HG03439 (cell line): Measurements from ENCODE around the gene IQSEC1.

ENCODE experiments used
- ATAC-seq: cut with Tn5 transposase; IDR thresholded peaks from one replicate; pipeline ENCODE4 v1.9.1; 2021; ENCODE audit warnings: mild to moderate bottlenecking, moderate library complexity; ENCODE audit not compliant: unreplicated experiment

The IQSEC1 gene

DNA sequence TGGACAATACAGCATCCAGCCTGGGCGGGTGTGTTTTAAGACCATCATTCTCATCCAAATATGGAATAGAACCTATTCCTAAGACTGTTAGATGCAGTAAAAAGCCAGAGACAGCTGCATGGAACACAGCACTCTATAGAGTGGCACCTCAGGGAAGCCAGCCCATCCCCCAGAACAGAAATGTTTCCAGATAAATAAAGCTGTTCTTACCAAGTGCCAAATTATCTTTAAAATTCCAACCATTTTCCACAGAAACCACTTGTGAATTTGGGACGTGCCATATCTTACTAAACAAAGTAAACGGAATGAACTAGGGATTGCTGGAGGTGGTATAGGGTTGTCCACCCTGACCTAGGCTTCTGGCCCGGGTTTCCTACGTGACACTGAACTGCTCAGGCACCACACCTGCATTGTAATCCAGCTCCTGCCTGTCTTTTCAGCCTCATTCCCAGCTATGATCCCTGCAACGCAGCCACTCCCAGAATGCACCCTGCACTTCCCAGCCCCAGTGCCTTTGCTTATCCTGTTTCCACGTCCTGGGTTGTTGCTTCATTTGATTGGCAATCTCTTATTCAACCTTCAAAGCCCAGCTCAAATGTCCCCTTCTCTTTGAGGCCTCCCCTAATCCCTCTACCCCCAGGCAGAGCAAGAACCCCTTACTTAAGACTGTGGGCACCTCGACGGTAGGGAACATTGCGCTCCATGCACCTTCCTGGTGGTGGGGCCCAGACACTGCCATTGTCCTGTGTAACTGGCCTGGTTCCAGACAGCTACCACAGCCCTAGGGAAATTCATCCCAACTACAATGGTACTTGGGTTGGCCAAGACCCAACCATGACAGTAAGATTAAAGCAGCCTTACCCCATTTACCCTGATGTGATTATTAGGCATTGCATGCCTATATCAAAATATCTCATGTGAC, 100.2 kb downstream of the IQSEC1 start:
- no peak for ATAC-seq

DNA sequence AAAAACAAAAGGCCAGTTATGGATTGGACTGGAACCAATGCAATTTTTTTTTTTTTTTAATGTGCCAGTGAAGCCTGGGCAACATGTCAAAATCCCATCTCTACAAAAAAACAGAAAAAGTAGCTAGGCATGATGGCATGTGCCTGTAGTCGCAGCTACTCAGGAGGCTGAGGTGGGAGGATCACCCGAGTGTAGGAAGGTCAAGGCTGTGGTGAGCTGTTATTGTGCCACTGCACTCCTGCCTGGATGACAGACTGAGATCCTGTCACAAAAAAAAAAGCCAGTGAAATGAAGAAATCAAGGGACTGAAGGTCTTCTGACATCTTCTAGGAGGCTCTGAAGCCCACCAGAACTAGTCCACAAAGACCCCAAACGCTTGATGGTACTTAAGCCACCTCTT, 101.2 kb downstream of the IQSEC1 start:
- no peak for ATAC-seq

DNA sequence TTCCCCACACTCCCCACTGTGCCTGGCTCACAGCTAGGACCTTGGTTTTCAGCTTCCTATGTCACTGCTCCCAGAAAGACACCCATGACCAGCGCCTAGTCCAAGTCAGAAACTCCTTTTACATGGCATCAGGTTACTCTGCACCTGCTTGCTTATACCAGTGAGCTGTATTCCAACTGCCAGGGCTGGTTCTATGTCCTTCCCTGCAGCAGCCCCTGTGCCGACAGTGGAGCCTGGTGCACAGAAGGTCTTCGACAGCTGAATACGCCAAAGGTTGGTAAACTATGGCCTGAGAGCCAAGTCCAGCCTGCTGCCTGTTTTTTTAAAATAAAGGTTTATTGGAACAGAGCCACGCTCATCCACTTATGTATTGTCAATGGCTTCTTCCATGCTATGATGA, 102.5 kb downstream of the IQSEC1 start:
- ATAC-seq = no peak

DNA sequence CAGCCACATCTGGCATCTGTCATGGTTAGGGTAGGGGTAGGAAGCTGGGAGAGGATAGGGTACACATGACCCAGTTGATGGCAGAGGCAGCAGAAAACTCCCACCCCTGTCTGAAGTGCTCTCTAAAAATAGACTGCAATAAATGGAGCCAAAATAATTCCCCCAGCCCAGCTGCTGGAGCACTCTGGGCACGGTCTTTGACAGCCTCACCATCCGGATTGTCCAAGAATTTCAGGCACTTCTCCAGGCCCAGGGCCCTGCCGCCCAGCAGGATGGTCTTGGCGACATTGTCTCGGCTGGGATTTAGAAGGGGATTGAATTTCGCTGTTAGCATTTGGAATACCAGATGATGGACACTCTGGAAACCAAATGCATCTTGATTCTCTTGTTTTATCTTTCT, 103.7 kb downstream of the IQSEC1 start:
- no peak for ATAC-seq

DNA sequence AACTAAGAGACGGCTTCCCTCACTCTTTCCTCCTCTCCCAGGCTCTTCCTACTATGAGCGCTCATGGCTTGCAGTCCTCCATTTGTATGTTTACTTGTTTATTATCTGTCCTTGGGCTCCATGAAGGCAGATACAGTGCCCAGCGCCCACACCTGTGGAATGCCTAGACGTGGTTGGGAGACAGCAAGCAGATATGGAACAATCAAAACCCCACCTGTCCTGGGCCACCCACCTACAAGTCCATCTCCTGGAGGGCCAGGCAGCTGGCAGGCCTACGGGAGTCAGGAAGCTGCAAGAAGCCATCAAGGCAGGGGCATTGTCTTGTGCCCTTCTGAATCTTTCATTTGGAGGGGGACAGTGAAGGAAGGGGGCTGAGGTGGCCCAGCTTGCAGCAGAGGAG, 104.7 kb downstream of the IQSEC1 start:
- no peak for ATAC-seq

DNA sequence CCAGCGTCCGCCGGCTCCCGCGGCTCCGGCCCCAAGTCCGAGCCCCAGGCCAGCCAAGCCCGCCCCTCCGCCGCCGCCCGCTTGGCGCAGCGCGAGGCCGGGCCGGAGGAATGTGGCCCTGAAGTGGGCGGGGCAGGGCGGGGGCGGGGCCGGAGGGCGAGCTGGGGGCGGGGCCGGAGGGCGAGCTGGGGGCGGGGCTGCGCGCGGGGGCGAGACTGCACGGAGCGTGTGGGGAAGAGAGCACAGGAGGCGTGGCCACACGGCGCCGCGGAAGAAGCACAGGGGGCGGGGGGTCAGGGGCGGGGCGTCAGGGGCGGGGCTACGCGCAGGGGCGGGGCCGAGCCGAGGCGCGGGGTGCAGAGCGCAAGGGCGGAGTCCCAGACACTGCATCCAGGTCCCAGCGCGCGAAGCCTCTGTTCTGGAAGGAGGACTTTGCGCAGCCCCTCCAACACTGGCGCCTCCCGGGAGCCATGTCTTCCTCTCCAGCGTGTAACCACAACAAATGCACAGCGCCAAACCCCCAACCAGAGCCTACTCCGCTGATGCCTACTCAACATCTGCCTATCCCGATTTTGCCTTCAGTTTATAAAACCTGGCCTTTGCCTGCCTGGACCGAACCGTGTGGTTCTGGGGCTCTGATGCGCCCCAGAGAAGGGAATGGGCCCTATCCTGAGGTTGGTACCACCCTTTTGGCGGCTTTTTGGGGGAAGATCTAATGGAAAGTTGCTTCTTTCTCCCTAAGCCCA, 105.5 kb downstream of the IQSEC1 start:
- ATAC-seq = peak; percentile 70

DNA sequence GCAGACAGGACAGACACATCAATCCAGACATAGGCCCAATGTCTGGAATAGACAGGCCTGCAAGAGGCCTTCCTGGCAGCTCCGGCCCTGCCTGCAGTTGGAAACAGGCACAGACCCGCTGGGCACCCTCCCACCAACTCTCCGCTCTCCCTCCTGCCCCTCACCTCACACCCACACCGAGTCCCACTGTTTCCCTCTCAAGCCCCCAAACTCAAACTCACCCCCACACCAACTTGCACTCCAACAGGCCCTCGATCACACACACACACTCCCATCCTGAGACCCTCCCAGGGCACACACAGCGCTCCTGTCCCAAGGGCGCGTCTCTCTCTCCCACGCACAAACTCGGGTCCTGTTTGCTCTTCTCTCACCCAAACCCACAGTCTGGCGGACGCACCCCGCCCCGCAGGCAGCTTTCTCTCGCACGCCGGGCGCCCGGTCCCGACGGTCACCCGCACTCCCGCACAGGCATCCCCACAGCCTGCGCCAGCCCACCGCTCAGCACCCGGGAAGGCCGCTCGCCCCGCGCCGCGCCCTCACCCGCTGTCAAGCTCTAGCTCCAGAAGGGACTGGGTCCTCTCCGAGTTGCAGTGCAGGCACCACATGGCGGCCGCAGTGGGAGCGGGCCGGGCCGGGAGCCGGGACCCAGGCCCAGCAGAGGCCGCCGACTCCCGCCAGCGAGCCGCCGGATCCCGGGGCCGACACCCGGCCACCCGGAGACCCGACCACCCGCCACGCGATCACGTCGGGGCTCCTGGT, 106.2 kb downstream of the IQSEC1 start:
- no peak for ATAC-seq

DNA sequence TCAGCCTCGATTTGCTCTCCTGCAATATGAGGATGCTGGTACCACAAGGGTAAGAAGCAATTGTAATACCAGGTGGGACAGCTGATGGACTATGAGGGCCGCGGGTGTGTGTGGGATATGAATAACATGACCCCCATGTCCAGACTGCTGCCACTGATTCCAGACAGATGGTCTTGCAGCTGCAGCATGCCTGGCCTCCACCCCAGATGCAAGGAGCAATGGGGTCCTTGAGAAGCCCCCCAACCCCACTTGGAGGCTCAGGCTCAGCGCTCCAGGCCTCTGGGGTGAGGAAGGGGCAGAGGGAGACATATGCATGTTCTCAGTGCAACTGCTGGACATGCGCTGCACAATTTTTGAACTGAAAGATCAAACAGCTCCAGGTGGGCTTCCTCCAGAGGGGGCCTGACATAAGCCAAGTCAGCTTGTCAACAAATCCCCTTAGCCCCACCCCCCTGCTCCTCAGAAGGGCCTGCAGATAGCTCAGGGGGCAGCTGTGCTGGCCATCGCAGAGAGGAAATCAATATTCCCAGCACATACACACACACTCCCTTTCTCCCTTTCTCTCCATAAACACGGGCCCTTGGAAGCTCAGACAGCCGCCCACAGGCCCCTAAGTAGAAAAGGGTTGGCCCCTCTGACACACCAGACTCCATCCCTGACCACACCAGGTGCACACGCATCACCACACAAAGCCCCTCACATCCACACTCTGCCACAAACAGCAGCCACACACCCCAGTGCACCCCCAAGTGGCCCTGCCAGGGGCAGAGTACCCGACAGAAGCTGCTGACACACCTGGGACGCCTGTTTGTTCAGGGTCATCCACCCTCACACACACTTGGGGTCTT, 107.0 kb downstream of the IQSEC1 start:
- ATAC-seq = no peak

DNA sequence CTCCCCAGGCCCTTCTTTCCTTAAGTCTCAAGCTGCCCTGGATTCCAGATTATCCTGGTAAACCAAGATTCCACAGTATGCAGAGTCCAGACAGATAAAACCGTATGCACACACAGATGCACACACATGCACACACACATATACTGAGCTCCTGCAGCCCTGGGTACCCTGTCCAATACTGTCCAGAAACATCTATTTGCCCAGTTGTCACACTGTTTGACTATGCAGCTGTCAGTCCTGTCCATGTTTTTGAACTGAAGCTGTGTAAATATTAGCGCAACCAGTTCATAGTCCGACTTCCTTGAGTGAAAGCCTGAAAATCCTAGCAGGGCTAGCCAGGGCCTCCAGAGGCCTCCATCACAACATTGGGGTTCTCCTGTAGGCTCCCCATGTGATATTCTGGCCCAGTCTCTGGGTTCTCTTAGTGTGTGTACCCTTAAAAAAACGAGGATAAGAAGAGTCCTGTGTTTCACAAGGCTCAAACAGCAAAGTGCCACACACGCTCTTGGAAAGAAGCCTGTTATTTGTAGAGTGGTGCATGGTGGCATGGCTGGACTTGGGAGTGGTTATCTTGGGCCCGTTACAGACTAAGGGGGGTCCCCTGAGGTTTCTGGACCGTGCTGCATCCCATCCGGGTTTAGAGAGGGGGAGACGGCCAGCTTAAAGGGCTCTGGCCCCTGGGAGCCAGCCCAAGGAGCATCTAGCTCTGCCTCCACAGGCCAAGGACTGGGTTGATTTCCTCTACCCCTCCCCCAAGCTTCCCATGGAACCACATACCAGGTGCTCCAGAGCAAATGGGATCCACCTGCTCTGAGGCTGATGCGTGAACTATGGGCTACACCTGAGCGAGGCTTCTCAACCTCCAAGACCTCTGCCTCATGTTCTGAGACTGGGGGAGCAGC, 108.3 kb downstream of the IQSEC1 start:
- no peak for ATAC-seq

DNA sequence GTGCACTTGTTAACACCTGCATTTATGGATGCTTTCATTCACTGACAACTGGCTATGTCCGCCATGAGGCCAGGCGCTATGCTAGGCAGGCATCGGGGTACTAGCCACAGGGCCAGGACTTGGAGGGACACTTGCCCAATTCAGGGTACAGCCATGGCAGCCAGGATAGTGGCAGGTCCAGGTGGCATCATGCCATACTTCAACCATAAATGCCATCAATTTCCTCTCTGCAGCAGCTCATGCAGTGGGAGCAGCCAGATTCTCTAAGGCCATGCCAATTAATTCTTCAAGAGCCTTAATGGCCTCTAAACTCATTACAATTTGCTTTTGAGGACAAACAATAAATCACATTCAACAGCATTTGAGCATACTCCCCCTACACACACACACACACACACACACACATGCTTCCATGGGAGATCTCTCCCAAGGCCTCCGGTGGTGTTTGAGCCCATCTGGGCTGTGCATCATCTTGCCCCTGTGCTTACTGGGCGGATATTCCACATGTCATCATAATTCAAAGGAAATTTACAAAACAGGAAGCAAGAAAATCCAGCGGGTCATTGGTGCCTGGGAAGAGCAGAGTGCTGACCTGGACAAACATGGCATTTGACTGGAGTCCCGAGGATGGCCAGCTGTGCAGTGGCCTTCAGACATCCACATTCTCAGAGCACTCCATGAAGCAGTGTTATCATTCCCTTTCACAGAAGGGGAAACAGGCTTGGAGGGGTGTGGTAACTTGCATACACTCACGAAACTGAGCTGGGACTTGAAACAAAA, 109.1 kb downstream of the IQSEC1 start:
- ATAC-seq = no peak

DNA sequence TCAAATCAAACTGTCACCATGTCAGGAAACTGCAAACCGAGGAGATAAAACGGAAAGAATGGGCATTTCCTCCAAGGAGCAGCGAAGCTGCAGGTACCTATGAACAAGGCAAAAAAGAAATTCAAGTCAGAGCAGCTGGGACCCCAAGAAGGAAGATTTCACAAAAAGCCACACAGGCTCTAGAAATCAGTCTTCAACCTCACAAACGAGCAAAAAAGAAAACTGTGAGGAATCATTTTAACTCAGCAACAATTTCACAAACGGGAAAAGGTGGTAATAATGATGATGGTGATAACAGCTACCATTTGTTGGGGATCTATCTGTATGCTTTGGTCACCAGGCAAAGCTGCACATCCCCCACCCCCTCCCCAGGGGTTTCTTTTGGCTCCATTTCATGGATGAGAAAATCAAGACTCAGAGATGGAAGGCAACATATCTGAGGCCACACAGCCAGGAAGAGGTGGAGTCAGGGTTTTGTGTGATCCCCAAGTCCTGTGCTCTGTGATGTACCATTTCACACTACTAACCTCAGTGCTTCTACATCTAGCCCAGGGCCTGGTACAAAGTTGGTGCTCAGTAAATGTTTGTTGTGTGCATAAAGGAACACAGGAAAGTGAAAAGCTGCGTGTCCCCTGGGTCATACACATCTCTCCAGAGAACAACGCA, 109.9 kb downstream of the IQSEC1 start:
- ATAC-seq = no peak

DNA sequence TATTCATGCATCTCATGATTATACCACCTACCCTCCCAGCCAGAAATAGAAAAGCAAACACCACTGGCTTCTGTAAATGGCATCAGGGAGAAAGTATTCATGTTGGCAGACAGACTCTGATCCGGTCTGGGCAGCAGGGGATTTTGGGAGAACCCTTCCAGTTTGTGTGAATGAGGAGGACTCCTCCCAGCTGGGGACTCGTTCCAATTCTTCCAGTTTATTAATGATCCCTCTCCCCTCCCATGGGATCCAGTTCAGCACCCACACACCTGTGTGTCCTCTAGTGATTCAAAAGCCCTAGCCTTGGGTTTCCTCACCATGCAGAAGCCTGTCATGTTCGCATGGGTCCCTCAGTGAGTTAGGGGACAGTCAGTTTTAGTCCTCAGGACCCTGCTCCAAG, 110.9 kb downstream of the IQSEC1 start:
- ATAC-seq = no peak

DNA sequence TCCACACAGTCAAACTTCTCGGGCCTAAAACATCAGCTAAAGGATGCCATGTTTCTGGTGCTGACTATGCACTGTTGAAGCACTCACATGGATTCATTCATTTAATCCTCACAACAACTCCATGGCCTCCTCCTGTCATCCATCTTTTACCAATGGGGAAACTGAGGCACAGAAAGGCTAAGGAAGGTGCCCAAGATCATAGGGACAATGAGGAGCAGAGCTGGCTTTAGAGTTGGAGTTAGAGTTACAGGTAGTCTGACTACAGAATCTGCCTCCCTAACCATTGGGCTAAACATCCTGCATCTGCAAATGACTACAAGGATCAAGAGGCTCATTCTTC, 111.6 kb downstream of the IQSEC1 start:
- no peak for ATAC-seq

DNA sequence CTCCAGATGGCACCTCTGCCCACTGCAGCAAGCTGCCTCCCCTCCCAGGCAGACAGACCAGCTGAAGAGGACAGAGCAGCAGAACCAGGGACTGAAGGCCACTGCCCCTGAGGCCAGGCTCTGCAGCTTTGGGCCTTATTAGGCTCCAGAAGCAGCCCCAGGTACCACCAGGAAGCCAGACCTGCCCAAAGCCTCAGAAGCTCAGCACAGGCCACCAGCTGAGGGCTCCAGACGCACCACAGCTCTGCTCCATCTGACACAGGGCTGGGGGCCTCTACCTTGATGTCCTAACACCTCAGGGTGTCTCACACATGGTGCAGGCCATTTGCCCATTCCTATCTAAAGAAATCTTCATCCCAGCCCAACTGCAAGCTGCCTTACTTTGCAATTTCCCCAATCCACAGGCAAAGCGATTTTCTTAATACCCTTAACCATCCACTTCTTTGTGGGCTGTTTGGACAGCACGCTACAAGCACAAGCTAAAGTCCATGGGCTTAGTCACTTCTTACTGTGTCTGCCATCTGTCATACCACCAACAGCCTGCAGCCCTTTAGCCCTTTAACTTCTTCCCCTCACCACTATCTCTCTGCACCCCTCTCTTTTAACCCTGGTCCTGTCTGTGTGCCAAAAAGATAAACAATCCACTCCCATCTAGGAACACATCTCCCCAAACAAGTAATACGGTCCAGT, 112.1 kb downstream of the IQSEC1 start:
- no peak for ATAC-seq

DNA sequence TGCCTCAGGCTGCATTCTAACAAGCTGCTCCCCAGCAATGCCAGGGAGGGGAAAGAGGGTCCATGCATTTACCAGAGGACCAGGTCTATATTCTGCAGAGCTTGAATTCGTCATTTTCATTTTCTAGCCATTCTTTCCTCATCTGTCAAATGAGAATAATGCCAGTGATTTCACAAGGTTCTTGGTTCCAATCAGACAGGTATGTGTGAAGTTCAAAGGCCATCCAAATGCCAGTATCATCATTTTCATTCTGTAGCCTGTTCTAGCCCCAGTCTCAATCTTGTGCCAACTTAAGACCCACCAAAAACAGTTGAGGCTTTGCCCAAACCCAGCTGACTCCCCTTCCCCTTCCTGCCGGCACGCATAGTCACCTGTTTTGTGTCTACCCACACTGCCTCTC, 112.7 kb downstream of the IQSEC1 start:
- ATAC-seq = no peak

DNA sequence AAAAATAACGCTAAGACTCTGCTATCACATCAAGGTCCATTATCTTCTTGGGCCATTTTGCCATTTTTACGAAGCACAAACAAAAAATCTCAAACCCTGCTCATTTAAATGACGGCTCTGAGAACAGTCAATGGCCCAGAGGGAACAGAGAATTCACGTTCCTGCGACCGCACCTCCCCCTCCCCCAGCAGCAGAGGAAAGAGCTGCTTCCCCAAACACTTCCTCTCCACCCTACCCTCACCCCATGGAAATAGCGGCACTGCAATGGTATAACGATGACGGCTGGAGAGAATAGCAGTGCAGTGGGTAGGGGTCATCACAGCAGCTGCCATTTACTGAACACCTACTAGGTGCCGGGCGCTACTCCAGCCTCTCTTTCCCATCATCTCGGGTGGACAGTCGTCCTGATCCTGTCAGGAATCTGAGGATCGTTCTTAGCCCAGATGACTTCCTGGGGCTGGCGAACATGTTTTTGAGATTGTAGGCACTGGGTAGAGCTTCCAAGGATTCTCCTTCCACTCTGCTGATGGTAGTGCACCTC, 113.3 kb downstream of the IQSEC1 start:
- no peak for ATAC-seq

DNA sequence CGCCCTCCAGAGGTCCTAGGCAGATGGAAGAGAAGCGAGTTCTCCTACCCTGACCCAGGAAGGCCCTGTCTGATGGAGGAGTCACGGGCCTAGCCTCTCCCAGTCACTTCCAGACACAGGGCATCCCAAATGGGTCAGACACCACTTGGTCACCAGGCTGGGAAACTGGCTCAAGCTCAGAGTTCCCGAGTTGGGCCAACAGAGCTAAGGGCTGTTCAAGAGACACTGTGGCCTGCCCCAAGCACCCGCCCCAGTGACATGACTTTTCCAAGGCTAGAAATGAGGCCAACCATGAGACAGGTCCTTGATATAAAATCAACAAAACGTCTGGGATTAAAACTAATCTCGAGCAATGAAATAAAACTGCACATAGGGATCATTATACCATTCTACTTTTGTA, 113.8 kb downstream of the IQSEC1 start:
- no peak for ATAC-seq
